Glomerular visceral epithelial cell (primary cell): Measurements from ENCODE around the gene LGALS3BP.
A peak's percentile ranks its signal among the peaks of the same experiment; 100 is the strongest.

Source experiments
- DNase-seq: peaks from one replicate; pipeline ENCODE4 v3.0.0-alpha.2; 2016; ENCODE audit errors: extremely low spot score

Gene LGALS3BP

DNA sequence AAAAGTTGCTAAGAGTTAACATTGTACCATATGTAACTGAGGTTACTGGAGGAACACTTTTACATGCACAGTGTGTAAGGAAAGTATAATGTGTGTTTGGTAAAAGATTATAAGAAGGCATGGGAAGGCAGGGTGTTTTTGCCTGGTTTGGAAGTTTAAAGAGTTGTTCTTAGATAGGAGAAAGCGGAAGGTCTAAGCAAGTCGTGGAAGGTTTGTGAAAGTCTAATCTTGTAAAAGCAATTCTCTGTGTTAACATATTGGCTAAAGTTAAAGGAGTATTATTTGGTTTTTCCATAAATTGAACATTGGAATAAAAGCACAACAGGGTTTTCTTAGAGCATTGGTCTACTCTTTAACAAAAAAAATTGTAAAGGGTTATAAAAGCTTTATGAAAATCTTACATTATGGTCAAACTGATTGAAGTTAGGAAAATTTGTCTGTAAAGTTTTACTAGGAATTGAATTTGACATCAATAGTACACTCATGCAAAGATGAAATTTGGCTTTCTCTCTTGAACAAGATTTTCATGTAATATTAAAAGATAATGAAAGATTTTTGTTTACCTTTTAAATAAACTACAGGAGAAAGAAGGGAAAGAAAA is 34.5 kb upstream of the LGALS3BP start:
- DNase-seq: no peak

- DNase-seq: no peak
These were observed 32.9 kb upstream of the LGALS3BP start for GRCh38 chr17:79012563-79013134.

- DNase-seq: no peak
These were observed 31.9 kb upstream of the LGALS3BP start for GRCh38 chr17:79011451-79012147.

DNA sequence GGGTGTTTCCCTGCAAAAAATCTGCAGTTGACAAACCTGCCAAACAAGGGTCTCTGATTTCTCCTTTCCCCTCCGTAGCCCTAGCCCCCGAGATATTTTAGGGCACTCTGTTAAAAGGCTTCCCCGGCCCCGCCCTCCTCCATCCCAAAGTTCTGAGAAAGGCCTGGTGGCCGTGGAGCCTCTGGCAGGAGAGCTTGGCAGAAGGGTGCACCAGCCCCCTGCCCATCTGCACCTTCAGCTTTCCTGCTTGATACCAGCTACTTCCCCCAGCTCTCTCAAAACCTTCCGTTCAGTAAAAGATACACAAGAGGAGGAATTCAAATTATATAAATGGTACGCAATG is 30.6 kb upstream of the LGALS3BP start:
- DNase-seq: no peak

DNA sequence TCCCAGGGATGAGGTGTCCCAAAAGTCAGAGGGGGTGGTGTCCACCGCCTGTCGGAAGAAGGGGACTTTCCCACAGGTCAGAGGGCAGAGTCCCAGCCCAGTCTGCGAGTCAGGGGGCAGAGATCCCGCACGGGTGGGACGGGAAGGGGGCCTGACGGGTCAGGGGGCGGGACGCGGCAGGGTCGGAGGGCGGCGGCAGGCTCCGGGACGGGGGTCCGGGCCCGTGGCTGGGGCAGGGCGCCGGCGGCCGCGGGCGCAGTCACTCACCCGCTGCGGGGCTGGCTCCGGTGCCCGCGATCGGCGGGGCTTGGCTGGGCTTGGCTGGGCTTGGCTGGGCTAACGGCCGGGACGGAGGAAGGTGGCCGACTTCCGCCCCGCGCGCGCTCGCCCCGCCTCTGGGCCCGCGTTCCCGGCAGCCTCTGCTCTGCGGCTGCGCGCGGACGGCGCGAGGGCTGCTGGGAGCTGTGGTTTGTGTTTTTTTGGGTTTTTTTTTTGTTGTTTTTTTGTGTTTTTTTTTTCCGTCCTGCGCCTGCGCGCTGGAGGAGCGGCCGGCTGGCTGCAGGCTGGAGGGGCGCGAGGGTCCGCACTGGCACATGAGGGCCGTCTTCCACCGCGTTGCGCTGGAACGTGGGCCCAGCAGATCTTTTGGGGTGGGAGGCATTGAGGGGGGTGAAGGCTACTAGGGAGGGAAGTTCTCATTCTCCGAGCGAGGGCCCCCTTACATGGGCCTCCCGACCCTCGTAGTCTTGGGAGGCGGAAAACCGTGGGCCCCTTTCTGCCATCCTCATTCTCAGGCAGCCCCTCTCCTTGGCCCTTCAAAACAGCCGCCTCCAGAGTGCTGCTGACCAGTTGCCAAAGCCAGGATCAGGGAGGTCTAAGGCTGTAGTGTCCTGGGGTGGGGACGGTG is 29.9 kb upstream of the LGALS3BP start, which contains the start of gene CANT1:
TSS of gene CANT1 (minus strand) at position 368 of the 907 bp plus-strand sequence. CDS start 12,142 bp downstream, outside the sequence.
- peak; percentile 85 for DNase-seq

DNA sequence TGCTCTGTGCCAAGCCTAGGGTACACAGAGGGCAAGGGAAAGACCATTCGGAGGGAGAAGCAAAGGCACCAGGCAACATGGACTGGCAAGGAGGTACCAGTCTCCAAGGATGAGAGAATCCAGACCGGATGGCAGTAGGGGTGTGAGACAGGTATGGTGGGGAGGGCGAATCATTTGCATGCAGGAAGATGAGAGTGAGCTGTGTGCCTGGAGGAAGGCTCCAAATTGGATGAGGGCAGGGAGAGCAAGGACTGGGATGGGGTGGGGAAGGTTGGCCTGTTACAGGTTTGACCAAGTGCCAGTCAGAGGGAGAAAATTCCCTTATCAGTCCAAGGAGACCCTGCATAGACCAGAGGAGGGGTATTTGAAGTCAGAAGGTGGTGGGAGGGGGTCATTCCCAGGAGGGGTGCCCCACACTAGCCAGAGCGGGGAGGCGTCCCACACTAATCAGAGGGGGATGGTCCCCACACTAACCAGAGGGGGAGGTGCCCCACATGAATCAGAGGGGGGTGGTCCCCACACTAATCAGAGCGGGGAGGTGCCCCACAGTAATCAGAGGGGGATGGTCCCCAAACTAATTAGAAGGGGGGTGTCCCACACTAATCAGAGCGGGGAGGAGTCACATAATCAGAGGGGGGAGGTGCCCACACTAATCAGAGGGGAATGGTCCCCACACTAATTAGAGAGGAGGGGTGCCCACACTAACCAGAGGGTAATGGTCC is 29.1 kb upstream of the LGALS3BP start:
- DNase-seq: no peak

DNA sequence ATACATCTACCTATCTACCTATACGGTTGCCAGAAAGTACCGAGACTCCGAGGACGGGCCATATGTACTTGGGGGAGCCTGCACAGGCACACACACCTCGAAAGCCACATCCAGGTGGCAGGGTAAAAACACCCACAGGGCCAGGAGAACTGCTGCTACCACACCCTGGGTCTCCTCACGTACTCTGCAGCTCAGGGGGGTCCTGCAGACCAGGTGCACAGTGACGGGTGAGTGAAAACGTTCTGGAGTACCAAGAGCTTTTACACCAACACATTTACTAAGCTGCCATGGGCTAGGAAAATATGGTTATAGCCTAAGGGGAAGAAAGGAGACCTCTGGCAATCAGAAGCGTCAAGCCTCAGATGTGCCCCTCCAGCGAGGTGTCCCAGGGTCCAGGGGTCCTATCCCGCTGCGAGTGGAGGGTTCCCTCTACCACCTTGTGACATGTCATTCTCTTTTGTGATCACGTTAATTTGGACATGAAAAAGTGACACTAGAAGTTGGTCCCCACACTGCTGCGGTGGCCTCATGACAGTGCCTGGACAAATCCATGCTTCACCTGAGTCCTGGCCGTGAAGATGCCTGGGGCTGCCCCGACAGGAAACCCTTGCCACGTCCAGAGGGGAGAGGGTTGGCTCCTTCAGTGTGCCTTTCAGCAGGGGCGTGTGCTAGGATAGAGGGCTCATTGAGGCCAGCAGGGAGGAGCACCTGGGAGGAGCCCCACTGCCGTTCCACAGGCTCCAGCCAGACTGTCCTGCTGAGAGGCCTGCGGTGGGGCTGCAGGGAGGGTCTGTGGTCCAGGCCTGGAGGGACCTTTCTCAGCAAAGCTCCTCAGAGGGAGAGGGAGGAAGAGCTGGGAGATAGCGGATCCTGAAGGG is 28.0 kb upstream of the LGALS3BP start:
- DNase-seq: no peak

GRCh38 chr17:79006794-79007503 is 27.2 kb upstream of the LGALS3BP start:
- DNase-seq: no peak

DNA sequence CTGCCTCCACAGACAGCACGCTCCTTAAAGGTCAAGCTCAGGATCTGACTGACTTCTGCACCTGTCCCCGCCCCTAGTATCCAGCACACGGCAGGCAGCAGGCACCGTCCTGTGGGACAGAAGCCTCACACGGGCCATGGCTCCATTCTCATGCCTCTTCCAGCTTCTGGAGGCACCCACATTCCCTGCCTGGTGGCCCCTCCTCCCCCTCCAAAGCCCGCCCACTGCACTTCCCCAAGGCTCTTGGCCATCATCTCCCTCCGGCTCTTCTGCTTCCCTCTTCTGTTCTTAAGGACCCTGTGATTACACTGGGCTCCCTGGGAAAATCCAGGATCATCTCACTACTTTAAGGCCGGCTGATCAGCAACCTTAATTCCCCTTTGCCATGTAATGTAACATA is 26.3 kb upstream of the LGALS3BP start:
- DNase-seq: no peak

DNA sequence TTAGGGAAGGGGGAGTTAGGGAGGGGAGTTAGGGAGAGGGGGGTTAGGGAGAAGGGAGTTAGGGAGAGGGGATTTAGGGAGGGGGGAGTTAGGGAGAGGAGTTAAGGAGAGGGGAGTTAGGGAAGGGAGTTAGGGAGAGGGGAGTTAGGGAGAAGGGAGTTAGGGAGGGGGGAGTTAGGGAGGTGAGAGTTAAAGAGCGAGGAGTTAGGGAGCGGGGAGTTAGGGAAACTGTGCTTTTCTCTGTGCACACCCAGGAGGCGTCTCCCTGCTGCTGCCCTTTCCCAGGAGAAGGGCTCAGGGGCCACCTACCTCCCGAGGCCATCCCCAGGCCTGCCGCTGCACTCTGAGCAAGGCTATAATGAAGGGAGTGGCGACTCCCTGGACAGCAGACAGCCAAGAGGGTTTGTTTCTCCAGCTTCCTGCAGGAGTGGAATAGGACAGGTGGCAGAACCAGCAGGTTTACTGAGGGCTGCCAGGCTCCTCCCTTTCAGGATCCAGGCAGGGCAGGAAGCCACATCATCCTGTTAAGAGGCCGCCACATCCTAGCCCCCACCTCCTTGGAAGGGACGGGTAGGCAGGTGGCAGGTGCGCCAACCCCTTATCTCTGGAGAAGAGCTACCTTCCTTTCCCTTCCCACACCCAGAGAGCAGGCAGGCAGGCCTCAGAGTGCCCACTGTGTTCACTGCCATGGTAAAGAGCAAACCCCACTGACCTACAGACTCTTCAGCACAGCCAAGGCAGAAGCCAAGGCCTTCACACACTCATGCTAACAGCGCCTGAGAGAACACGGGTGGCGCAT is 25.5 kb upstream of the LGALS3BP start:
- DNase-seq: no peak

- no peak for DNase-seq
These were observed 24.1 kb upstream of the LGALS3BP start for GRCh38 chr17:79003661-79004411.

DNA sequence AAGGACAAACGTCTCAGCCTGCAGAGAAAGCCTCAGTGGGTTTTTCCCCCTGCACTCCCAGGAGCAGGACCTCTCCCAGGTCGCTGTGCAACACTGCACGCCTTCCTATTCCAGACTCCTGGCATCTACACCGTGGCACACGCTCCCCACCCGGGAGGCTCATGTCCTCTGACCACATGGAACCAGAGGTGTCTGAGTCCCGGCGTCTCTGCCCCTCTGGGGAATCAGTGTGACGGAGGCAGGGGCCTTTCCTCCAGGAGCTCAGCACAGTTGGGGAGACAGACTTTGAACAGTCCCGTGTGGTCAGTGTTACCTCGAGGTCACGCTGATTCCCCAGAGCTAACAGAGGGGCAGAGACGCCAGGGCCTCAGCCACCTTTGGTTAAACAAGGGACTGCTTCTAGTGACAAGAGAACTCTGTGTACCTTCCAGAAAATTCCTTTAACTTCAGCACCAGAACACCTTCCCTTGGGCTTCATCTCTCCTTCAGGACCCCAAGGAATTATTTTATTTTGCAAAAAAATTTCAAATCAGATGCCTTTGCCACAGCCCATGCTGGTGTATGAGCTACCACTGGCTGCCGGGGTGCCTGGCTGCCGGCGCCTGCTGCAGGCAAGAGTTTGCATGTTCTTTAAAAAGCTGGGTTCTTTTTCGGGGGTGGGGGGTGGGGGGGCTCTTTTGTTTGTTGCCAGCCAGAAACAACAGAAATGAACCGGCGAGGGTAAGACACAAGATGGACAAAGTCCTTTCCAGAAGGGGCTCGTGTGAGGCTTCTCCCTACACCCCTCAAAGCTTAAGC is 23.3 kb upstream of the LGALS3BP start:
- DNase-seq: no peak

DNA sequence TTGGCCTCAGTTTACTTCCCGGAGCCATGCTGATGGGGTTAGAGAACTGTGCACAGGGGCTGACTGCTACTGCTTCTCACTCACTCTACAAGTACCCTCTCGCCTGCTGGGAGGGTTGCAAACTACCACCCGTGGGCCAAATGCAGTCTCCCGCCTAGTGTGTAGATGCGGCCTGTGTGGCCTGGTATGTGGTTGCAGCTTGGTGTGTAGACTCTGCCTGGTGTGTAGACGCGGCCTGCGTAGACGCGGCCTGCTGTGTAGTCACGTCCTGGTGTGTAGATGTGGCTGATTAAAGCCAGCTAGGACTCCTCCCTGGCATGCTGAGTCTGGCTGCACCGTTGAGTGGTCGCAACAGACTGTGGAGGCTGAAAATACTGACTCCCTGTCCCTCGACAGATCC is 22.6 kb upstream of the LGALS3BP start:
- DNase-seq: no peak

DNA sequence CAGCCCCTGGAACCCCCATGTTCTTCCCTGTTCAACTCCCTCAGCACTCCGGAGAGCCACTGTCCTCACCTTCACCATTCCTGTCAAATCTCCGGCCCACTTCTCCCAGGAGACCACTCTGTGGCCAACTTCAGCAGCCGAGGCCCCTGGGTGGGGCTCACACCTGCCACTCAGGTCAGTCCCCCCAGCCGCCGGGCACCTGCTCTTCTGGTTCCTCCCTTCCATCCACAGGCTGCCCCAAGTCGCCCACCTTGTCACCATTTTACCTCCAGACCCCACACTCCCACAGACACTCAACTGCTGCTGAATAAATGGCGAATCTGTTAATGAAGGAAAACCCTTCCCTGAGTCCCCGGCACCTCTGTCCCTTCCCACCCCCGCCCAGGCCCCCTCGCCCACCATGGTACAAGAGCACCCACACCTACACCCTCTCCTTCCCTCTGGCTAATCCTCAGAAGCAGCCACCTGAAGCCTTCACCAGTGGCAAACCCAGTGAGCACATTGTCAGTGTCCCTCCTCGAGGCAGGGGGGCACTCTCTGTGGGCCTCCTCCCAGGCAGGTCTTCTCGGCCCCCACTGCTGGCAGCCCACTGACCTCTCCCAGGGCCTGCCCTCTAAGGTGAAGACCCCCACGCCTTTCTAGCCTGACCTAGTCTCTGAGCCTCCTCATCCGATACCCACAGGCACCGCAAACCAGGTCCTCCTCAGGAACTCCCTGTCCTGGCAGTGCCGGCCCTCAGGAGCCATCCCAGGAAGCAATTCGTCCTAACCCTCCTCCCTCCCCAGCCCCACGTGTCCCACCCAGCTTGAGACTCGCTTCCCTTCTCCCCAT is 21.7 kb upstream of the LGALS3BP start:
- no peak for DNase-seq

DNA sequence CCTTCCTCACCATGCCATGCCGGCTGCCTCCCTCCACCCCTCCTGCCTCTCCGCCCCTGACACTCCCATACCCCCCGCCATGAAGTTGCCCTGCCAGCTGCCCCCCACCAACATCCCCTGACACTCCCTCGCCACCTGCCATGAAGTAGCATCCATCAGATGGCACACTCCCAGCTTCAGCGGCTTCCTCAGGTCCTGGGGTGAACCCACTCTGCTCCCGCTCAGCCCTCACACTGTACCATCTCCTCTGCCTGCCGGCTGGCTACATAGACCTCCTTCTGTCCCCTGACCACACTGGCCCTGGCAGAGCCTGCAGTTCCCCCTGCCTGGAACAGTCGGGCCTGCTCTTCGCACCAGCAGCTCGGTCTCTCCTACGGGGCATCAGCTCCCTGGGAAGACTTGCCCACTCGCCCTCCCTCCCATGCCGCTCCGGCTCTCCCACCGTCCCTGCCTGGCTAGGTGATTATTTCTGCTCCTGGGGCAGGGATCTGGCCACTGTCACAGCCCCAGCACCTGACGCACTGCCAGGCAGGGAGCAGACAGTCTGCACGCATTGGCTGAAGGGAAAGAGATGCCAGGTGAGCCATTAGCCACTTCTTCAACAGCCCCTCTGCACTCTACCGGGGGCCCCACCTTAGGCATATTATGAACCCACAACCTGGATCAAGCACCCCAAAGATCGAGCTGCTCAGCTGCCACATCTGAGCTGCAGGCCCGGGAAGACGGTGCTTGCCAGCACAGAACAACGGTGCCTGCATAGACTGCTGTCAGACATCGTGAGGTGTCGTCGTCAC is 20.9 kb upstream of the LGALS3BP start:
- no peak for DNase-seq

GRCh38 chr17:78999947-79000395 is 20.2 kb upstream of the LGALS3BP start:
- DNase-seq: no peak
